Neural cell (in vitro differentiated cells): Measurements from ENCODE around the gene DEFB132. TPM values are rescaled to one million over a fixed set of nuclear protein-coding genes. Genes with fewer than 3 reads are reported as not detected.

Experiments used
- H2AFZ ChIP-seq: fragments of 200-600, 300-800 bp; sonication (generic), shearing (Covaris generic); 2 replicates; pipeline ENCODE4 v1.6.0; 2014; ENCODE audit warnings: low read depth, mild to moderate bottlenecking, antibody characterized with exemption, low read length, moderate library complexity
- H3F3A ChIP-seq: fragments of 200-600 bp; shearing (Covaris generic); 2 replicates; pipeline ENCODE4 v1.6.1; 2016; ENCODE audit warnings: mild to moderate bottlenecking, moderate library complexity, mixed read lengths, antibody characterized with exemption, low read length; ENCODE audit not compliant: insufficient read depth, poor library complexity, severe bottlenecking
- H3K27ac ChIP-seq: fragments of 200-600, 300-800 bp; sonication (generic), shearing (Covaris generic); 2 replicates; pipeline ENCODE4 v1.5.1; 2014; ENCODE audit warnings: mild to moderate bottlenecking, low read length, moderate library complexity
- H3K27me3 ChIP-seq: fragments of 300-800, 200-600 bp; sonication (generic), shearing (Covaris generic); 2 replicates; pipeline ENCODE4 v1.6.0; 2014; ENCODE audit warnings: mild to moderate bottlenecking, low read depth, low read length, moderate library complexity; ENCODE audit not compliant: insufficient read depth
- H3K36me3 ChIP-seq: fragments of 300-800, 200-600 bp; sonication (generic), shearing (Covaris generic); 2 replicates; pipeline ENCODE4 v1.5.1; 2014; ENCODE audit warnings: mild to moderate bottlenecking, antibody characterized with exemption, low read length, moderate library complexity; ENCODE audit not compliant: insufficient read depth
- H3K4me2 ChIP-seq: fragments of 300-800, 200-600 bp; sonication (generic), shearing (Covaris generic); 2 replicates; pipeline ENCODE4 v1.6.0; 2014; ENCODE audit warnings: mild to moderate bottlenecking, low read length
- H3K4me3 ChIP-seq: fragments of 300-800, 200-600 bp; sonication (generic), shearing (Covaris generic); 2 replicates; pipeline ENCODE4 v1.5.1; 2014; ENCODE audit warnings: mild to moderate bottlenecking, low read length, moderate library complexity
- H3K79me2 ChIP-seq: fragments of 200-600 bp; shearing (Covaris generic); replicated peaks from 2 replicates; pipeline ENCODE4 v1.6.0; 2014; ENCODE audit warnings: mild to moderate bottlenecking, low read length, moderate library complexity; ENCODE audit not compliant: insufficient read depth
- H3K9ac ChIP-seq: fragments of 300-800, 200-600 bp; sonication (generic), shearing (Covaris generic); 2 replicates; pipeline ENCODE4 v1.6.1; 2016; ENCODE audit warnings: mild to moderate bottlenecking, low read length, mixed read lengths
- H3K9me2 ChIP-seq: fragments of 200-600 bp; shearing (Covaris generic); 2 replicates; pipeline ENCODE4 v1.6.1; 2016; ENCODE audit warnings: mild to moderate bottlenecking, low read length, mixed read lengths; ENCODE audit not compliant: insufficient read depth
- H3K9me3 ChIP-seq: fragments of 200-600, 300-800 bp; sonication (generic), shearing (Covaris generic); 2 replicates; pipeline ENCODE4 v1.6.1; 2016; ENCODE audit warnings: mild to moderate bottlenecking, mixed run types, low read length, moderate library complexity, mixed read lengths
- H4K20me1 ChIP-seq: fragments of 200-600 bp; shearing (Covaris generic); 2 replicates; pipeline ENCODE4 v1.6.1; 2016; ENCODE audit warnings: mild to moderate bottlenecking, mixed run types; ENCODE audit not compliant: insufficient read depth
- CTCF ChIP-seq: fragments of 450-650 bp; IDR thresholded peaks from 2 replicates; pipeline ENCODE4 v1.5.1; 2014; ENCODE audit warnings: antibody characterized with exemption, mild to moderate bottlenecking, moderate library complexity; ENCODE audit not compliant: poor library complexity, severe bottlenecking
- EP300 ChIP-seq: fragments of 450-650 bp; conservative IDR thresholded peaks from 2 replicates; pipeline ENCODE4 v1.6.1; 2014; ENCODE audit warnings: antibody characterized with exemption, mild to moderate bottlenecking, moderate library complexity; ENCODE audit not compliant: poor library complexity, severe bottlenecking
- EZH2 ChIP-seq: fragments of 200-600, 300-800 bp; shearing (Covaris generic), sonication (generic); IDR thresholded peaks from 2 replicates; pipeline ENCODE4 v1.6.1; 2014; ENCODE audit warnings: antibody characterized with exemption, low read length, borderline replicate concordance, mild to moderate bottlenecking; ENCODE audit not compliant: insufficient read depth, poor library complexity, severe bottlenecking
- MXI1 ChIP-seq: fragments of 450-650 bp; conservative IDR thresholded peaks from 2 replicates; pipeline ENCODE4 v1.6.1; 2014; ENCODE audit warnings: antibody characterized with exemption, mild to moderate bottlenecking; ENCODE audit not compliant: poor library complexity, severe bottlenecking
- POLR2AphosphoS5 ChIP-seq: IDR thresholded peaks from 2 replicates; pipeline ENCODE4 v1.6.1; 2012
- RAD21 ChIP-seq: fragments of 450-650 bp; conservative IDR thresholded peaks from 2 replicates; pipeline ENCODE4 v1.6.1; 2014; ENCODE audit warnings: antibody characterized with exemption, mild to moderate bottlenecking, moderate library complexity
- REST ChIP-seq: IDR thresholded peaks from 2 replicates; pipeline ENCODE4 v1.6.1; 2012; ENCODE audit warnings: borderline replicate concordance
- SMC3 ChIP-seq: fragments of 450-650 bp; conservative IDR thresholded peaks from 2 replicates; pipeline ENCODE4 v1.6.1; 2014; ENCODE audit warnings: antibody characterized with exemption, mild to moderate bottlenecking, moderate library complexity; ENCODE audit not compliant: poor library complexity
- TAF1 ChIP-seq: IDR thresholded peaks from 2 replicates; pipeline ENCODE4 v1.6.1; 2012; ENCODE audit warnings: low read depth
- polyA plus RNA-seq: library from polyadenylated mRNA; depleted of rRNA; stranded (reverse); fragments of >200 nt; gene quantifications from 2 replicates; pipeline ENCODE4 v1.2.3, GENCODE V29; 2014

The DEFB132 gene
- polyA plus RNA-seq, 1 donor from 2014 or later, result not detected

- H3K36me3 ChIP-seq, result no peaks in the 10 kb centered on the region
- no peaks in the 10 kb centered on the region for H4K20me1 ChIP-seq
- no peaks in the 10 kb centered on the region for H3K9me3 ChIP-seq
- peak within 1 kb of the TSS; percentile 98 for H3K4me2 ChIP-seq
- H3K27ac ChIP-seq, result peak within 1 kb of the TSS; percentile 86
- H3K27me3 ChIP-seq, result no peaks in the 10 kb centered on the region
- H3K79me2 ChIP-seq, result peaks cover 37% of the 10 kb centered on the region
- TF ChIP-seq TAF1, result peak; percentile 98
- peak; percentile 56 for TF ChIP-seq MXI1
- TF ChIP-seq EP300, result peak; percentile 10
- TF ChIP-seq REST, result peak; percentile 85
- no peak for TF ChIP-seq EZH2
- TF ChIP-seq RAD21, result peak; percentile 51
- TF ChIP-seq CTCF, result peak; percentile 44
- TF ChIP-seq SMC3, result peak; percentile 62
- TF ChIP-seq POLR2AphosphoS5, result peak; percentile 84
- peak within 1 kb of the TSS; percentile 60 for H2AFZ ChIP-seq
- H3K4me3 ChIP-seq, result peak within 1 kb of the TSS; percentile 100
- H3F3A ChIP-seq, result peaks cover 3% of the 10 kb centered on the region
- no peaks in the 10 kb centered on the region for H3K9me2 ChIP-seq
- peak within 1 kb of the TSS; percentile 89 for H3K9ac ChIP-seq
These were observed 39.8 kb downstream of the DEFB132 start, which contains the start of gene ZCCHC3 for GRCh38 chr20:297098-297924. Gene ZCCHC3, plus strand, starts transcription at chr20:297570. Its CDS starts 17 bp downstream, at chr20:297587.

GRCh38 chr20:297925-298775 is 40.6 kb downstream of the DEFB132 start:
- Histone ChIP-seq H4K20me1 (no peaks in the 10 kb centered on the region), H3K27me3 (no peaks in the 10 kb centered on the region), H3K4me3 (peak overlapping the region; percentile 100), H3K36me3 (no peaks in the 10 kb centered on the region), H2AFZ (peak overlapping the region; percentile 60), H3K79me2 (peaks cover 37% of the 10 kb centered on the region), H3K9me2 (no peaks in the 10 kb centered on the region), H3K9ac (peak overlapping the region; percentile 89), H3K27ac (peak overlapping the region; percentile 86), H3K4me2 (peak overlapping the region; percentile 98), H3F3A (peaks cover 3% of the 10 kb centered on the region), H3K9me3 (no peaks in the 10 kb centered on the region)
- TF ChIP-seq REST, result no peak
- TF ChIP-seq POLR2AphosphoS5, result peak; percentile 19
- no peak for TF ChIP-seq SMC3
- peak; percentile 24 for TF ChIP-seq MXI1
